ENCODE results near the gene TET3.

The TET3 gene

GRCh38 chr2:73965053-73965452 lies 19.7 kb upstream of the TET3 start:
- no peak for DNase-seq

GRCh38 chr2:73968357-73968937 lies 16.3 kb upstream of the TET3 start:
- DNase-seq: no peak

DNA sequence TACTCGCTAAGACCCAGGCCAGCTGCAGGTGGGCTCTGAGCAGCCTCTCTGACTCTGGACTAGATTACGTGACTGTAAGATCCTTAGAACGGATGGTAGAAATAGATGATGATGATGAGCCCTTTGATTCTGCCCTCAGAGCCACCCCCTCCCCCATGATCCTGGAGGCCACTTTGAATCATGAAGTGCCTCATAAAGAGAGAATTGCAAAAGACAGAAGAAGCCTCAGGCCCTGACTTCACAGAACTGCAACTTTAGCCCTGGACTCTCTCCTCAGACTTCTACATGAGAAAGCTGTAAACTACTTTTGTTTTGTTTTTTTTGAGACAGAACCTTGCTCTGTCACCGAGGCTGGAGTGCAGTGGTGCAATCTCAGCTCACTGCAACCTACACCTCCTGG lies 15.4 kb upstream of the TET3 start:
- no peak for DNase-seq

DNA sequence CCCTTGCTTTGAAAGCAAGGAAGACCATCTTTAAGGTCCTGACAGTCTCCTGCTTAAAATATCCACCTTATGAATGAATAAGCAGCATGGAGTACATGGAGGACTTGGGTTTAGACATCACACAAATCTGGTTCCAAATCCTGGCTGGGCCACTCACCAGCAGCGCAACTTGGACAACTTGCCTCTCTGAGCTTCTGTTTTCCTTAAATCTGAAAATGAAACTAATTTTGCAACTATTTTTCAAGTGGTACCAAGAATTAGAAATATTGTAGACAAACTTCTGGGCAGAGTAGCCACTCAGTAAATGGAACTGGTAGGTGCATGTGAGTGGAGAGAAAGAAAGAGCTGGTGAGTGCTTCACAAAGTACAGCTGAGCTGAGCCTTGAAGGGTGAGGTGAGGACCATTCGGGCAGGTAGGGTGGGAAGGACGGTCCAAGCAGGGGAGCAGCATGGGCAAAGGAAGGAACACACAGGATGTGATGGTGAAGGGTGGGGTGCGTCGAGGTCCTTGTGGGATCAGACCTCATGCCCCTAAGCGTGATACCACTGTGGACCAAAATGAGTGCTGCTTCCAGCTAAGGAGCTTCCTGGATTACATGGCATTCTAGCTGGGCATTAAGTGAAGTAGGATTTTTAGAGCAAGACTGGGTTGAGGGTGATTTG lies 14.4 kb upstream of the TET3 start:
- no peak for DNase-seq

DNA sequence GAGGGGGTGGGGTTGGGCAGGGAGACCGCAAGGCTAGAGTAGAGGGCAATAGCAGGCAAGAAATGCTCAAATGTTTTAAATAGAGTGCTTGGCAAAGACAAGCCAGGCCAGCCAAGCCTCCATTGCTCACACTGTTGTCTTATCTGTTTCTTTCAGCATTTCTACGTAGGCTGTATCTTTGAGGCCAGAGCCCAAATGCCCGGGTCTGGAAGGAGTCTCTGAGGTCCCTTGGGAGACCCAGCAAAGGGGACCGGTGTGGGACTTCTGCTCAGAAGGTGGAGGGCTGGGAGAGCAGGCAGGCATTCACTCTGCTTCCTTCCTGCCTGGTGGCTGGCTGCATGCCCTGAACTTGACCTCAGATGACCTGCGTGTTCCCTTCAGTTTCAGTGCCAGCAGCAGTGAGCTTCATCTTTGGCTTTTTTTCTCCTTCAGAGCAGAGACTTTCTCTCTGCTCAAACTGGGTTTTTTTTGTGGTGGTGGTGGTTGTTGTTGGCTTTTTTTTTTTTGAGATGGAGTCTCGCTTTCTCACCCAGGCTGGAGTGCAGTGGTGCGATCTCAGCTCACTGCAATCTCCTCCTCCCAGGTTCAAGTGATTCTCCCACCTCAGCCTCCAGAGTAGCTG lies 13.7 kb upstream of the TET3 start:
- peak; percentile 97 for DNase-seq

DNA sequence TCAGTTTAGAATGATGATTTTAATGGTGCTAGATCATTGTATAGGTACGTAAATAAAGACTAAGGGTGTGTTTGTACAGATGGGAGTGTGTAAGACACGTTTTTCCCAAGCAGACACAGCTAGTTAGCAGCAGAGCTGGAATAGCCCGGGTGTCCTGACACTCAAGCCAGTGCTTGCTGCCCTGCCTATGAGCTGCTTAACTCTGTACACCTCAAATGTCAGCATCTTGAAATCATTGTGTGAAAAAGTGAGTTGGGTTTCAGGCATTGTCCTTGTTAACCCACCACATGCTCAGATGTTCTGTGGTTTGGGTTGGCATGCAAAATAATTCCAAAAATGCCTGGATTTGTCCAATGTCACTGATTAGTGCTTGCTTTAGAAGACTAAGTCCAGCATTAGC lies 13.0 kb upstream of the TET3 start:
- no peak for DNase-seq

DNA sequence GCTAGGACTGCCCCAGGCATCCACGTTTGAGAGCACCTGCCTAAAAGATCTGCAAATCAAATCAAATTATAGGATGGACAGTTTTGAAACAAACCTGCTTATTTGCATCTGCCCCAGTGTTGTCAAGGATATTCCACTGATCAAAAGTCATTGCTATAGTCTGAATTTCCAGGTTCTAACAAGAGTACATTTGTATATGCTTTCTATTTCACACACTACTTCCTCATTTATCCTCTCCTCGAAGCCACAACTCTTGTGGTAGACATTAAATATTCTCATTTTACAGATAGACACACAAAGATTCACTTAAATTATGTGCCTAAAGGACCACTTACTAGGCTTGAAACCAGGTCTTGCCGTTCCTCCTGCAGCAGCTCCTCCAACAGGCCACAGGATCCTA lies 11.9 kb upstream of the TET3 start:
- DNase-seq: peak; percentile 65

DNA sequence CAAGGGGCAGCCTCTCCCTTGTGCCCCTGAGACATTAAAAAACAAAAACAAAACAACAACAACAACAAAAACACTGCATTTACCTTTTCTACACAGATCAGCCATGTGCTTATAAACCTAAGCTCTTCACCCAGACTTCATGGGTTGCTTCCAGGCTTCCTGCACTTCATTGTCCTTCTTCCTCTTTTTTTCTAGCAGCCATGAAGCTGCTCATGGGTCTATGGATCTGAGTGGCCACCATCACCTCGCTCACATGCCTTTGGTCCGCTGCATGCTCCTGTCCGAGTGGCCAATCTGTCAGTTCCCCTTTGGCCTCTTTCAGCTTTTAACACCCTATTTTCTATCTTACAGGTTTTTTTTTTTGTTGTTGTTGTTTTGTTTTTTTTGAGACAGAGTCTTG lies 9.0 kb upstream of the TET3 start:
- DNase-seq: no peak

GRCh38 chr2:73976803-73977202 lies 7.9 kb upstream of the TET3 start:
- DNase-seq: no peak

GRCh38 chr2:73977466-73977865 lies 7.2 kb upstream of the TET3 start:
- DNase-seq: no peak

DNA sequence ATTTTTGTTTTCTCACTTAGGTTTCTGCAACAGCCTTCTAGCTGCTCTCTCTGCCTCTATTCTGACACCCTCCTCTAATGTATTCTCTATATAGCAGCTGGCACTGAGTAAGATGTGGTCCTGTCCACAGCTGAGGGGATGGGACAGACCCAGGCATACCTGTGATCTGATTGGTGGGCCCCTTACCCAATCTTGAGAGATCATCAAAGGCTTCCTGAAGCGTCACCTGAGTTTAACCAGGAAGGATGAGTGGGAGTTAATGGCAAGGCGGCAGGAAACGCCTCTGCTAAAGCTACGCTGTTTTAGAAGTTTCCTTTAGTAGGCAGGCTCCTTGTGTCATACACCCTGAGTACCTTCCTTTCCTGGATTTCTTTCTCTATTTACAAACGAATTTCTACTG lies 5.7 kb upstream of the TET3 start:
- DNase-seq: no peak

- DNase-seq: no peak
Observed at GRCh38 chr2:73979686-73980085, 5.0 kb upstream of the TET3 start.

DNA sequence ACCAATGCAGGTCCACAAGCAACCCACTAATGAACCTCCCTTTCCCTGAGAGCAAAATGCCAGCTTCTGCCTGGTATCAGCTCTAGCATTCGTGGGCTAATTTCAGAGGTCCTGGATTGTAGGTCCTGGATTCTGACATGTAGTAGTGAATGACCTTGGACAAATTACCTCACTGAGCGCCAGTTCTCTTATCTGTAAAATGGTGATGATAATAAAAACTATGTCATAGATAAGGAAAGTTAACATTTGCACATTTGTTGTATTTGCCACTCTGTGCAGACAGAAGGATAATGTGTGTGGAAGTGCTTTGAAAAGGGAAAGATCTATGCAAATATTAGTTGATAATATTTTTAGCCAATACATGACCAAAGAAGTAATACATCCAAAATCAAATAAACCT lies 4.1 kb upstream of the TET3 start:
- no peak for DNase-seq

DNA sequence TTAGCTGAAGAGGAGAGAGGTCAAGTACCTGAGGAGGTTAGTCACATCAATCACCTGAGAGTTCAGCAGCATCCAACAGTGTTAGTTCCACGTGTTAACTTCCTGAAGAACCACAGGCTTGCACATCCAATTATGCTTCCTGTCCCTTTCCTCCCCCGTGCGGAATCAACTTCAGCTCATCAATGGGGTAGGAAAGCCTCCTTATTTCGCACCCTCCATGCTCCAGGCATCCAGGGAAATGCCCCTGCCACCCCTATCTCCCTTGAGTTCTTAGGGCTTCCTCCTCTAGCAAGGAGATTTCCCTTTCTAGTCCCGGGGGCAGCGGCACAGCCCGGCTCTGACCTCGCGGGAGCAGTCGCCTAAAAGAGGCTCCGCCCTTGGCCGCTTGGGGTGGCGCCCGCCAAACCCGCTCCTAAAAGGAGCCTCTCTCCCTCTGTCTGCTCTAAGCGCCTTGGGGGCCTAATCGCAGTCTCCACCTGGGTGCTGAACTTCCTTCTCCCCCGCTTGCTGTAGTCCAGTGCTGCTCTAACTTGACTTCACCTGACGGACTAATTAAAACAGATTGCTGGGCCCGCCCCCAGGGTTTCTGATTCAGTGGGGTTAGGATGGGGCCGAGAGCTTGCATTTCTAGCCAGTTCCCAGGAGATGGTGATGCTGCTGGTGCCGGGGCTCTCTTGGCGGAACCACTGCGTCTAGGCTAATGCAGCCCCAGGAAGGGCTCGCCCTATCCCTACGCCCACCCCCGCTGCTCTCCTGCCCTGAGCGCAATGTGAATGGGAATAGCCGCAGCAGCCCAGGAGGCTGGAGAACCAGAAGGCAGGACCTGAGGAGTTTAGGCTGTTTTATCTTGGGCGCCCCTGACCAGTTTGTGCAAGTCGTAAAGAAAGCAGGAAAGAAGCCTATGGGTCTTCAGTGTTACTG lies 3.4 kb upstream of the TET3 start:
- DNase-seq: peak; percentile 88

DNA sequence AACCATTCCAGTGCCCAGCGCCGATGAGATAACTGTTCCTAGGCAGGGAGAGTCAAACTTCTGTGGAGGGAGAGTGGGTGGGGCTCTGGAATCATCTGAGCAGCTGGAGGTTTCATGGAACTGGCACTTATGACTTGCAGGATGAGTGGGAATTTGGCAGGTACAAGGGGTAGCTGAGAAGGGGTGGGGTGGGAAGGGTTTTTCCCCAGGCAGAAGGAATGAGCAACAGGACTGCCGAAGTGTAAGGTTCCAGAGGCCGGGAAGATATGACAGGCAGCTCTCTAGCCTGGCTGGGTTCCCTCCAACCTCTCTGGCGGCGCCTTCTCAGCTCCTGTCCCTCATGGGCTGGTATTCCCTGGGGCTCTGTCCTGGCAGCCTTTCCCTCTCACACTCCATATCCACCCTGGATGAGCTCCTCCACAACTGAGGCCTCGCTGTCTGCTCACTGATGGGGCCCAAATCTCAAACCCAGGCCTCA lies 2.5 kb upstream of the TET3 start:
- no peak for DNase-seq

- peak; percentile 71 for DNase-seq
Observed at GRCh38 chr2:73983322-73984202, 1.1 kb upstream of the TET3 start.

- no peak for DNase-seq
Observed at GRCh38 chr2:73984922-73985307, 205 bp downstream of the TET3 start.

DNA sequence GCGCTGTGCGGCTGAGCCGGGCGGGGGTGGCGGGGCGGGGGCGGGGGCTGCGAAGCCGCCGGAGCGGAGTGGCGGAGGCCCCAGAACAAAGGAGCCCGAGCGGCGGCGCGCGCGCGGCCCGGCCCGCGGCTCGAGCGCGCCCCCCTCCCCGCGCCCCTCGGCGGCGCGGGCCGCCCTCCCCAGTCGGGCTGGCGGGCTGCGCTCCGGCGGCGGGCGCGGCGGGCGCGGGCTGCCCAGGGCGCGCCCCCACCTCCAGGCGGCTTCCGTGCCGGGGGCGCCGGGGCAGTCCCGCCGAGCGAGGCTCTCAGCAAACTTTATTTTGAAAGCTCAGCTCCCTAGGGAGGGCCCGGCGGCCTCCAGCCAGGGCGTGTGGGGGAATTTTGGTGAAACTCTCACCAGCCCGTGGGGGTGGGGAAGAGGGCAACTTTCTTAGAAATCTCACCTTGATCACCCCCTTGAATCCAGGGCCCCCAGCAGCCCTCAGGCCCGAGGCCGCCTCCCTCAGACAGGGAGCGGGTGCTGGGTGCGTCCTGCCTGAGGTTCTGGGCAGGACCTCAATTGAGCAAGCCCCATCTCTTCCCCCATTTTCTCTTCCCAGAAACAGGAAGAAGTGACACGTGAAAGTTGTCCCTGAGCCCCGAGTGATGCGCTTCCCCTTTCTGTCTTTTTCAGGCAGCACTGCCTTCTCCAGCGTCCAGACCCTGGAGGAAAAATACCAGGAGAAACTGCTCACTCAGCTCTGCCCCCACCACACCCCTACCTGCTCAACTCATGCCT lies 786 bp downstream of the TET3 start:
- DNase-seq: peak; percentile 72

DNA sequence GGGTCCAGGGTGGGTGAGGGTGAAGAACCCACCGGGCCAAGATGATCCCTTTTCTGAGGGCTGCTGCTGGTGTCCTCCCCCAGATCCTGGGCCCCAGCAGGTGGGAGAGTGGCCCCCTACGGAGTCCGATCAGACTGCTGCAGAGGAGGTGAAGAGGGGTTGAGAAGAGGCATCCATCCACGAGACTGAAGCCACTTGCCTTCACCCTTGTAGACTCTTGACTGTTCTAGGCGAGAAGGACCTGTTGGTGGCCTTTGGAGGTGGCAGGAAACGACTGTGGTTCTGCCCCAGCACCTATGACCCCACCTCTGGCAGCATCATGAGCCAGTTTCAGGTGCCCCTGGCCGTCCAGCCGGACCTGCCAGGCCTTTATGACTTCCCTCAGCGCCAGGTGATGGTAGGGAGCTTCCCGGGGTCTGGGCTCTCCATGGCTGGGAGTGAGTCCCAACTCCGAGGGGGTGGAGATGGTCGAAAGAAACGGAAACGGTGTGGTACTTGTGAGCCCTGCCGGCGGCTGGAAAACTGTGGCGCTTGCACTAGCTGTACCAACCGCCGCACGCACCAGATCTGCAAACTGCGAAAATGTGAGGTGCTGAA lies 1.5 kb downstream of the TET3 start:
- DNase-seq: no peak

DNA sequence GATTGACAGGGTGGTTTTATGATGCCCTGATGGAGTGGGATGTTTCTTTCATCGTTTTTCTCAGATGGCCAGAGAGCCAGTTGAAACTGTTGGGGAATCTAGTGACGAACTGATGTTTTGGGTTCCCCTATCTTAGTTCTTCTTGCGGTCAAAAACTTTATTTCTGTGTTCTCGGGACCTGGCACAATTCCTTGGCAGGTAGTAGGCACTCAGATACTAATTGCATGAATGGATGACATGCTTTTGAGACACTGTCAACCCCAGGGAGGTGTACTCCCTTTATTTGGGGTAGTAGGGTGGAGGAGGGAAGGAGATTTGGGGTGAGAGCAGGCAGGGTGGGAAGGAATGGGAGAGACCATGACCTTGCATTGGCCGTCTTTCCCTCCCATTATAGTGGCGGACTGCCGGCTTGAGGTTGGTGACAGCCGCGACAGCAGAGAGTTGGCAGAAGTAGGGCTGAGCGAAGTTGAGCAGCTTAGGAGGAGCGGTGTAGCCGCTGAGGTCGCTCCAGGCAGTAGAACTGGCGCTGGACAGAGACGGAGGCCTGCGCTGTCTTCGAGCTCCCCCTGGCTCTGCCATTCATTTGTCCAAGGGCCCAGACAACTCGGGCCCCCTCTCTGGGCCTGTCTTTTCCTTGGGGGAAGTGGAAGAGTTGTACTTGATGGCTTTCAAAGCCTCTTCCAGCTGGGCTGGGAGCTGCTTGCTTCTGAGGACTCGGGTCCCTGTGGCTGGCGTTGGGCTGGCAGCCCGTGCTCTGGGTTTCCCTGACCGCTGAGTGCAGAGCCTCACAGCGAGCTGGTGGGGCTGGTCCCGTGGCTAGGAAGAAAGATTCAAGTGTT lies 2.6 kb downstream of the TET3 start:
- DNase-seq: peak; percentile 82

All from hematopoietic multipotent progenitor cell treated with erythropoietin and hydrocortisone succinate and interleukin-3 and kit ligand, for 4 days (in vitro differentiated cells).